Measurements from ENCODE around the gene ALG9. TPM values are rescaled to one million over a fixed set of nuclear protein-coding genes. Genes with fewer than 3 reads are reported as not detected.

Gene ALG9
- total RNA-seq, 1 donor from 2014 or later, result 24.9 TPM

DNA sequence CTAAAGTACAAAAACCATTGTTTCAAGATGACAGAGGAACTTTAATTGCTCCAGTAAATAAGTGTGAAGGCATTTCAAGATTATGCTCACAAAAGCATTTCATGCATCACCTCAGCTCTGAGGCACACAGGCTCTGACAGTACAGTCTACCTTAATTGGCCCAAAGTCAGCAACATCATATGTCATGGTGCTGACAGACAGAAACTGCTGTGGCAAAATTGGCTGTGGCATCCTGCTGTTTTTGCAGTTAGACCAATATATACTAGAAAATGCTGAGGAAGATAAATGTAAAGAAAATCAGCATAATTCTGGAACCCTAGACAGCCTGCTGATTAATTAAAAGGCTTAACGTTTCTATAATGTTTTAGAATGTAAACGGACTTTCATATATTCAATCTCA lies 70.2 kb downstream of the ALG9 start:
- H3K9me3 Mint-ChIP-seq (ENCODE audit: unreplicated experiment), result peaks cover 4% of the 10 kb centered on the region
- H3K4me1 ChIP-seq (ENCODE audit: insufficient read depth, low read length), result no peaks in the 10 kb centered on the region
- peaks cover 30% of the 10 kb centered on the region for H3K36me3 Mint-ChIP-seq (ENCODE audit: low read depth, unreplicated experiment)
- no peaks in the 10 kb centered on the region for H3K4me1 Mint-ChIP-seq (ENCODE audit: low read depth, unreplicated experiment)
- H3K4me2 ChIP-seq (ENCODE audit: low read length), result no peak overlapping the region
- no peak overlapping the region for H3K27ac ChIP-seq (ENCODE audit: low read depth, low read length)
- no peak overlapping the region for H3K4me3 ChIP-seq (ENCODE audit: insufficient read depth, low read depth, low read length)
- peaks cover 4% of the 10 kb centered on the region for H4K20me1 ChIP-seq (ENCODE audit: insufficient read depth, low read length)
- no peaks in the 10 kb centered on the region for H3K27me3 Mint-ChIP-seq (ENCODE audit: low read depth, unreplicated experiment)
- H3K27me3 ChIP-seq (ENCODE audit: insufficient read depth, low read length), result no peaks in the 10 kb centered on the region
- TF ChIP-seq, protein P1, sequence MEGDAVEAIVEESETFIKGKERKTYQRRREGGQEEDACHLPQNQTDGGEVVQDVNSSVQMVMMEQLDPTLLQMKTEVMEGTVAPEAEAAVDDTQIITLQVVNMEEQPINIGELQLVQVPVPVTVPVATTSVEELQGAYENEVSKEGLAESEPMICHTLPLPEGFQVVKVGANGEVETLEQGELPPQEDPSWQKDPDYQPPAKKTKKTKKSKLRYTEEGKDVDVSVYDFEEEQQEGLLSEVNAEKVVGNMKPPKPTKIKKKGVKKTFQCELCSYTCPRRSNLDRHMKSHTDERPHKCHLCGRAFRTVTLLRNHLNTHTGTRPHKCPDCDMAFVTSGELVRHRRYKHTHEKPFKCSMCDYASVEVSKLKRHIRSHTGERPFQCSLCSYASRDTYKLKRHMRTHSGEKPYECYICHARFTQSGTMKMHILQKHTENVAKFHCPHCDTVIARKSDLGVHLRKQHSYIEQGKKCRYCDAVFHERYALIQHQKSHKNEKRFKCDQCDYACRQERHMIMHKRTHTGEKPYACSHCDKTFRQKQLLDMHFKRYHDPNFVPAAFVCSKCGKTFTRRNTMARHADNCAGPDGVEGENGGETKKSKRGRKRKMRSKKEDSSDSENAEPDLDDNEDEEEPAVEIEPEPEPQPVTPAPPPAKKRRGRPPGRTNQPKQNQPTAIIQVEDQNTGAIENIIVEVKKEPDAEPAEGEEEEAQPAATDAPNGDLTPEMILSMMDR (IDR thresholded peaks at IDR 0.05; ENCODE audit: insufficient read depth, low read depth, low read length), result no peak
- TF ChIP-seq EZH2 (IDR thresholded peaks at IDR 0.05; ENCODE audit: insufficient read depth, low read length), result no peak
- H3K9me3 ChIP-seq (ENCODE audit: insufficient read depth, low read depth, low read length), result no peaks in the 10 kb centered on the region
- FAIRE-seq (no peak), DNase-seq (ENCODE audit: low read depth) (no peak)
- H3K4me3 Mint-ChIP-seq (ENCODE audit: unreplicated experiment), result no peak overlapping the region
- peaks cover 6% of the 10 kb centered on the region for H3K36me3 ChIP-seq (ENCODE audit: insufficient read depth, low read length)
- H3K27ac Mint-ChIP-seq (ENCODE audit: unreplicated experiment), result no peak overlapping the region
- H3K79me2 ChIP-seq (ENCODE audit: insufficient read depth, low read length), result no peaks in the 10 kb centered on the region
- H3K9ac ChIP-seq (ENCODE audit: low read length), result no peak overlapping the region
- H2AFZ ChIP-seq (ENCODE audit: low read depth, low read length), result no peak overlapping the region

DNA sequence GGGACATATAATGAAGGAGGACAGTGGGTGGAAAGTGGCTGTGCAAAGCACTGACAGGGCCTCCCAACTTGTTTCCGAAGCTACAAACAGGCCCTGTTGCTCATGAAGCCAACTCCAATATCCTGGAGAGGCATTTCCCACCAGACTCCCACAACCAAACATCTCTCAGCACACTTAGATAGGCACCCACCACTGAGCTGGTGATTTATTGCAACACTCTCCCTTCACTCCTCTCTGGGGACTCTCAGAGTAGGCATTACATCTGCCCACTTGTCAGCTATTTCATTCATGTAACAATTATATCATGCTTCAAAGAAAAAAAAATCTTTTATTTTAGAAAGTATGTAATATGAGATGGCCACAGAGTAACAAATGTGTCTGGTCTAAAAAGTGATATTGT lies 73.1 kb downstream of the ALG9 start:
- Mint-ChIP-seq H3K4me3 (ENCODE audit: unreplicated experiment) (no peak overlapping the region), H3K36me3 (ENCODE audit: low read depth, unreplicated experiment) (peaks cover 26% of the 10 kb centered on the region), H3K9me3 (ENCODE audit: unreplicated experiment) (peaks cover 4% of the 10 kb centered on the region), H3K27me3 (ENCODE audit: low read depth, unreplicated experiment) (no peaks in the 10 kb centered on the region), H3K27ac (ENCODE audit: unreplicated experiment) (no peak overlapping the region), H3K4me1 (ENCODE audit: low read depth, unreplicated experiment) (no peaks in the 10 kb centered on the region)
- Histone ChIP-seq H3K4me1 (ENCODE audit: insufficient read depth, low read length) (no peaks in the 10 kb centered on the region), H3K4me3 (ENCODE audit: insufficient read depth, low read depth, low read length) (no peak overlapping the region), H3K9ac (ENCODE audit: low read length) (no peak overlapping the region), H3K36me3 (ENCODE audit: insufficient read depth, low read length) (no peaks in the 10 kb centered on the region), H3K4me2 (ENCODE audit: low read length) (no peak overlapping the region), H4K20me1 (ENCODE audit: insufficient read depth, low read length) (peaks cover under 1% of the 10 kb centered on the region), H3K27me3 (ENCODE audit: insufficient read depth, low read length) (no peaks in the 10 kb centered on the region), H3K9me3 (ENCODE audit: insufficient read depth, low read depth, low read length) (no peaks in the 10 kb centered on the region), H3K79me2 (ENCODE audit: insufficient read depth, low read length) (no peaks in the 10 kb centered on the region), H2AFZ (ENCODE audit: low read depth, low read length) (no peak overlapping the region), H3K27ac (ENCODE audit: low read depth, low read length) (no peak overlapping the region)
- FAIRE-seq (no peak), DNase-seq (ENCODE audit: low read depth) (no peak)
- no peak for TF ChIP-seq EZH2 (IDR thresholded peaks at IDR 0.05; ENCODE audit: insufficient read depth, low read length)
- TF ChIP-seq, protein P1 (IDR thresholded peaks at IDR 0.05; ENCODE audit: insufficient read depth, low read depth, low read length), result no peak

DNA sequence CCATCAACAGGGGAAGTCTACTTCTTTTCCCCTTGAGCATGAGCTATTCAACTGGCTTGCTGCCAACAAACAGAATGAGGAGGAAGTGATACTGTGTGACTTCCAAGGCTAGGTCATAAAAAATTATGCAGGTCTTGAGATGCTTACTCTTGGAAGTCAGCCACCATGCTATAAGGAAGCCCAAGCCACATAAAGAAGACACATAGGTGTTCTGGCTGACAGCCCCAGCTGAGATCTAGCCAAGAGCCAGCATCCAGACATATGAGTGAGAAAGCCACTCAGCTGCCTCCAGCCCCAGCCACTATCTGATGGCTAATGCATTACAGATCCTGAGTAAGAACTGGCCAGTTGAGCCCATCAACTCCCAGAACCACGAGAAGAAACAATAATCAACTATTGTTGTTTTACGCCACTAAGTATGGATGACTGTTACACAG lies 74.2 kb downstream of the ALG9 start:
- no peak overlapping the region for H3K27ac Mint-ChIP-seq (ENCODE audit: unreplicated experiment)
- H3K9me3 ChIP-seq (ENCODE audit: insufficient read depth, low read depth, low read length), result no peaks in the 10 kb centered on the region
- H3K9ac ChIP-seq (ENCODE audit: low read length), result no peak overlapping the region
- no peaks in the 10 kb centered on the region for H3K4me1 ChIP-seq (ENCODE audit: insufficient read depth, low read length)
- H3K27me3 ChIP-seq (ENCODE audit: insufficient read depth, low read length), result no peaks in the 10 kb centered on the region
- no peak overlapping the region for H3K27ac ChIP-seq (ENCODE audit: low read depth, low read length)
- H3K9me3 Mint-ChIP-seq (ENCODE audit: unreplicated experiment), result peaks cover 4% of the 10 kb centered on the region
- H3K4me3 ChIP-seq (ENCODE audit: insufficient read depth, low read depth, low read length), result no peak overlapping the region
- no peaks in the 10 kb centered on the region for H3K36me3 ChIP-seq (ENCODE audit: insufficient read depth, low read length)
- H4K20me1 ChIP-seq (ENCODE audit: insufficient read depth, low read length), result no peaks in the 10 kb centered on the region
- FAIRE-seq, result no peak
- H3K27me3 Mint-ChIP-seq (ENCODE audit: low read depth, unreplicated experiment), result no peaks in the 10 kb centered on the region
- peak; percentile 24 for DNase-seq (ENCODE audit: low read depth)
- no peaks in the 10 kb centered on the region for H3K79me2 ChIP-seq (ENCODE audit: insufficient read depth, low read length)
- H3K4me3 Mint-ChIP-seq (ENCODE audit: unreplicated experiment), result no peak overlapping the region
- TF ChIP-seq, protein P1 (IDR thresholded peaks at IDR 0.05; ENCODE audit: insufficient read depth, low read depth, low read length), result no peak
- TF ChIP-seq EZH2 (IDR thresholded peaks at IDR 0.05; ENCODE audit: insufficient read depth, low read length), result no peak
- peaks cover 23% of the 10 kb centered on the region for H3K36me3 Mint-ChIP-seq (ENCODE audit: low read depth, unreplicated experiment)
- H3K4me1 Mint-ChIP-seq (ENCODE audit: low read depth, unreplicated experiment), result no peaks in the 10 kb centered on the region
- no peak overlapping the region for H3K4me2 ChIP-seq (ENCODE audit: low read length)
- H2AFZ ChIP-seq (ENCODE audit: low read depth, low read length), result no peak overlapping the region
